Measurements from ENCODE around the gene TMEM203.

Gene TMEM203

DNA sequence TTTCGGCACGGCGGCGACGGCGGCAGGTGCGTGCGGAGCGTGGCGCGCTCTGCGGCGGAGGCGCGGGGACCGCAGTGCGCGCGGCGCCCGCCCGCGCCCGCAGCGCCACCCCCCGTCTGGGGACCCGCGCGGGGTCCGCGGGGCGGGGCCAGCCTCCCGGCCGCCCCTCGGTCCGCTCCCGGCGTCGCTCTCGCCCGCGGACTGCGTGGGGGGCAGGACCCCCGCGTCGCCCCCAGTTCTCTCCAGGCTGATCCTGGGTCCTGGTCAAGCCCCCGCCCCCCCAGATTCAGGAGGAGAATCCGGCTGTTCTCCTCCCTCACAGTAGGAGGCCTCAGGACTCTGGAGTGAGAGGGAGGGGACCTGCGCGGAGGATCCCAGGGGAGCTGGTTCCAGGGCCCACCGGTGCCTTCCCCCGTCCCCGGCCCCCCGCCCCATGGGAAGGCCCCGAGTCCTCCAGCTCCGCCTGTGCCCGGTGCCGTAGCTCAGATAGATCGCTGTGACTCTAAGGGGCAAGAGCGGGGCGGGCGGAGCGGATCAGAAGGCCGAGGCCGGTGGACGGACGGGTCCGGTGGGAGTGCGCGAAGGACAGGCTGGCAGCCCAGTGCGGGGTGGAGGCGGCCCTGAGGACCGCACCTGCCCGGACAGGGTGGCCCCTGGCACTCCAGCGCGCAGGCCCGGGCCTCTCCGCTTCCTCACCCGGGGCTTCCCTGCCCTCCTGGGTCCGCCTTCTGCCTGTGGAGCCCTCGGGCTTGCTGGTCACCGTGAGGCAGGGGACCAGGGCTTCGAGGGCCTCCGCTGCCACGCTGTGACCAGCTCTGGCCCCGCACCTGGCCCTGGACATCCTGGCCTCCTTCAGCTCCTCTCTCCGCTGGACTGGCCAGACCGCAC is 17.0 kb upstream of the TMEM203 start, which contains the start of gene RNF208:
TSS of gene RNF208 (minus strand) at position 51 of the 888 bp plus-strand sequence. CDS start 1,028 bp downstream, outside the sequence.
- Histone ChIP-seq H3K27me3 (replicated peaks; ENCODE audit: insufficient read depth, low read length) (no peaks in the 10 kb centered on the region; the same call in 1 of the 2 replicates), H3K4me2 (ENCODE audit: low read depth, low read length) (peak within 1 kb of the TSS; percentile 97), H3K4me1 (ENCODE audit: low read length) (peaks cover 9% of the 10 kb centered on the region; the same call in 1 of the 2 replicates), H3K9me2 (replicated peaks; ENCODE audit: insufficient read depth, low read length) (no peaks in the 10 kb centered on the region), H3K36me3 (replicated peaks; ENCODE audit: insufficient read depth, low read length) (no peaks in the 10 kb centered on the region), H3K9ac (ENCODE audit: low read length) (peak within 1 kb of the TSS; percentile 59; the same call in 1 of the 2 replicates), H3K9me3 (replicated peaks; ENCODE audit: insufficient read depth, low read length) (no peaks in the 10 kb centered on the region), H3F3A (ENCODE audit: insufficient read depth, low read length) (no peaks in the 10 kb centered on the region; the same call in 1 of the 2 replicates), H3K27ac (ENCODE audit: low read length) (peak within 1 kb of the TSS; percentile 32; the same call in 1 of the 2 replicates), H4K20me1 (ENCODE audit: insufficient read depth, low read length) (no peaks in the 10 kb centered on the region), H2AFZ (ENCODE audit: low read length) (peak within 1 kb of the TSS; percentile 56), H3K79me2 (ENCODE audit: low read length) (no peaks in the 10 kb centered on the region), H3K4me3 (ENCODE audit: low read length) (peak within 1 kb of the TSS; percentile 78)
- no peak for TF ChIP-seq CTCF (IDR thresholded peaks at IDR 0.05; ENCODE audit: low read length)
- no peak for TF ChIP-seq EZH2 (optimal IDR thresholded peaks at IDR 0.05; ENCODE audit: low read depth, low read length)
- TF ChIP-seq EZH2phosphoT487 (IDR thresholded peaks at IDR 0.05; ENCODE audit: low read length) = no peak
- no peak for DNase-seq

DNA sequence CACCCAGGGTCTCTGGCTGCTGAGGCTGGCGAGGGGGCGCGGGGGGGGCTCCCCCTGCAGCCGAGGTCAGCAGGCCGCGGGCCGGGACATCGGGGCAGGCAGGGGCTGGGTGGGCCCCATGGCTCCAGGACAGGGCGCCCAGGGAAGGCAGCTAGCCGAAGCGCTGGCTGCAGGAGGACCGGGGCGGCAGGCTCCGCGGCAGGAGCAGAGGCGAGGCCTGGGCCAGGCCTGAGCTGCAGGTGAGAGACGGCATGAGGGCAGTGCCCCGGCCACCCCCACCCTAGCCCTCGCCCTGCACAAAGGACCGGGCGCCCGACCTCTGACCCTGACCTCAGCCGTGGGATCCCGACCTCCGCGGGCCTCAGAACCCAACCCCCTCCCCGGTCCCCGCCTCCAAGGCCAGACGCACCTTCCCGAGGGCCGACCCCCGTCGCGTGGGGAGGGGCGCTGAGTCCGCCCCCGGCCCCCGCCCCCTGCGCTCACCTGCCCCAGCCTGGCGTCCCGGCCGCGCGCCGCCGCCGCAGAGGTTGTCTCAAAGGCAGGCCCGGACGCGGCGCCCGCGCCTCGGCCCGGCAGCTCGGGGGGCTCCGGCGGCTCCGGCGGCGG is 16.2 kb upstream of the TMEM203 start:
- Histone ChIP-seq H3K4me1 (ENCODE audit: low read length) (peaks cover 9% of the 10 kb centered on the region; the same call in 1 of the 2 replicates), H3K79me2 (ENCODE audit: low read length) (no peaks in the 10 kb centered on the region), H3F3A (ENCODE audit: insufficient read depth, low read length) (no peaks in the 10 kb centered on the region; the same call in 1 of the 2 replicates), H3K27me3 (replicated peaks; ENCODE audit: insufficient read depth, low read length) (no peaks in the 10 kb centered on the region), H3K4me2 (ENCODE audit: low read depth, low read length) (no peak overlapping the region), H4K20me1 (ENCODE audit: insufficient read depth, low read length) (no peaks in the 10 kb centered on the region), H3K36me3 (replicated peaks; ENCODE audit: insufficient read depth, low read length) (no peaks in the 10 kb centered on the region), H3K9ac (ENCODE audit: low read length) (no peak overlapping the region), H3K4me3 (ENCODE audit: low read length) (no peak overlapping the region), H3K9me3 (replicated peaks; ENCODE audit: insufficient read depth, low read length) (no peaks in the 10 kb centered on the region), H2AFZ (ENCODE audit: low read length) (no peak overlapping the region), H3K9me2 (replicated peaks; ENCODE audit: insufficient read depth, low read length) (no peaks in the 10 kb centered on the region), H3K27ac (ENCODE audit: low read length) (no peak overlapping the region)
- no peak for DNase-seq
- TF ChIP-seq EZH2phosphoT487 (IDR thresholded peaks at IDR 0.05; ENCODE audit: low read length) (no peak), CTCF (IDR thresholded peaks at IDR 0.05; ENCODE audit: low read length) (no peak)

GRCh38 chr9:137221095-137221505 is 15.7 kb upstream of the TMEM203 start:
- no peaks in the 10 kb centered on the region; the same call in 1 of the 2 replicates for H3F3A ChIP-seq (ENCODE audit: insufficient read depth, low read length)
- H3K9ac ChIP-seq (ENCODE audit: low read length) = no peak overlapping the region
- H3K4me2 ChIP-seq (ENCODE audit: low read depth, low read length) = no peak overlapping the region
- no peaks in the 10 kb centered on the region for H3K9me2 ChIP-seq (replicated peaks; ENCODE audit: insufficient read depth, low read length)
- no peaks in the 10 kb centered on the region for H3K79me2 ChIP-seq (ENCODE audit: low read length)
- no peak for DNase-seq
- H3K27me3 ChIP-seq (replicated peaks; ENCODE audit: insufficient read depth, low read length) = no peaks in the 10 kb centered on the region
- H2AFZ ChIP-seq (ENCODE audit: low read length) = no peak overlapping the region
- TF ChIP-seq CTCF (IDR thresholded peaks at IDR 0.05; ENCODE audit: low read length) (no peak), EZH2phosphoT487 (IDR thresholded peaks at IDR 0.05; ENCODE audit: low read length) (no peak), EZH2 (optimal IDR thresholded peaks at IDR 0.05; ENCODE audit: low read depth, low read length) (no peak)
- H3K9me3 ChIP-seq (replicated peaks; ENCODE audit: insufficient read depth, low read length) = no peaks in the 10 kb centered on the region
- no peaks in the 10 kb centered on the region for H3K36me3 ChIP-seq (replicated peaks; ENCODE audit: insufficient read depth, low read length)
- H4K20me1 ChIP-seq (ENCODE audit: insufficient read depth, low read length) = no peaks in the 10 kb centered on the region
- no peak overlapping the region for H3K4me3 ChIP-seq (ENCODE audit: low read length)
- H3K4me1 ChIP-seq (ENCODE audit: low read length) = peaks cover 9% of the 10 kb centered on the region; the same call in 1 of the 2 replicates
- H3K27ac ChIP-seq (ENCODE audit: low read length) = no peak overlapping the region
